Natural killer cell (primary cell): ENCODE measurements around the gene KLHL35. TPM values are rescaled to one million over a fixed set of nuclear protein-coding genes. Genes with fewer than 3 reads are reported as not detected.

Experiments
- ATAC-seq, 3 donors: fragments of 150-1000 bp in 2 of 3; fragments of 200-7000 bp in 1 of 3; cut with Tn5 transposase; 1 replicate in 1 of 3; 2 replicates in 2 of 3; pipeline ENCODE4 v1.10.0; 2021; ENCODE audit warnings: mild to moderate bottlenecking in 2 of 3, moderate library complexity in 2 of 3
- DNase-seq, 2 donors: peaks; one replicate each; pipeline versions ENCODE4 v3.0.0 to v3.0.0-alpha.2; 2013 to 2021; ENCODE audit warnings: mixed read lengths in 1 of 2
- H3K27ac ChIP-seq: one replicate; pipeline ENCODE4 v1.5.1; 2013; ENCODE audit warnings: mild to moderate bottlenecking, low read length
- H3K27me3 ChIP-seq: one replicate; pipeline ENCODE4 v1.6.1; 2013; ENCODE audit warnings: low read length; ENCODE audit not compliant: control insufficient read depth, insufficient read depth
- H3K36me3 ChIP-seq: one replicate; pipeline ENCODE4 v1.6.1; 2013; ENCODE audit warnings: low read length; ENCODE audit not compliant: control insufficient read depth, insufficient read depth
- H3K4me1 ChIP-seq: one replicate; pipeline ENCODE4 v1.6.1; 2013; ENCODE audit warnings: low read length; ENCODE audit not compliant: control insufficient read depth, insufficient read depth
- H3K4me3 ChIP-seq: one replicate; pipeline ENCODE4 v1.5.1; 2013; ENCODE audit warnings: low read length
- H3K9me3 ChIP-seq: one replicate; pipeline ENCODE4 v1.6.1; 2013; ENCODE audit warnings: low read length; ENCODE audit not compliant: control insufficient read depth, insufficient read depth
- H3K27ac Mint-ChIP-seq, 2 donors: one replicate each; pipeline ENCODE4 v1.8.0; 2022; ENCODE audit warnings: mild to moderate bottlenecking in 2 of 2, mixed read lengths in 2 of 2, moderate library complexity in 1 of 2
- H3K27me3 Mint-ChIP-seq, 2 donors: one replicate each; pipeline ENCODE4 v1.8.0; 2022; ENCODE audit warnings: low read depth in 2 of 2, mixed read lengths in 2 of 2
- H3K36me3 Mint-ChIP-seq: one replicate; pipeline ENCODE4 v1.8.0; 2022; ENCODE audit warnings: mixed read lengths
- H3K4me1 Mint-ChIP-seq, 2 donors: one replicate each; pipeline ENCODE4 v1.8.0; 2022; ENCODE audit warnings: mixed read lengths in 2 of 2
- H3K4me3 Mint-ChIP-seq: one replicate; pipeline ENCODE4 v1.8.0; 2022; ENCODE audit warnings: mild to moderate bottlenecking, moderate library complexity, mixed read lengths
- H3K9me3 Mint-ChIP-seq, 2 donors: one replicate each; pipeline ENCODE4 v1.8.0; 2022; ENCODE audit warnings: mixed read lengths in 2 of 2
- WGBS: methylation state at CpG from one replicate; pipeline ENCODE4 v1.1.7; 2013; ENCODE audit warnings: missing lambda C conversion rate; ENCODE audit not compliant: insufficient coverage; 5-methylcytosine and 5-hydroxymethylcytosine counted together
- intact Hi-C: fragments of 100-400 bp; cut with micrococcal nuclease; formaldehyde crosslinking; loops from one replicate; pipeline ENCODE4 v1.14.2; 2022
- total RNA-seq, 4 donors: library from RNA; stranded (reverse); fragments of 120-200 nt in 1 of 4; gene quantifications; one replicate each; pipeline versions ENCODE4 v1.2.3 to v1.2.4, GENCODE V29; 2013 to 2022
- TF ChIP-seq, protein P1 (sequence below): fragments of 200-600 bp; IDR thresholded peaks from one replicate; pipeline ENCODE4 v1.8.0; 2022; ENCODE audit warnings: antibody characterized with exemption

KLHL35 gene
- total RNA-seq, 3 donors from 2014 or later (not counting 1 experiment from before 2014, with no cell fraction given): 0.40 to 0.93 (median 0.54) TPM

DNA sequence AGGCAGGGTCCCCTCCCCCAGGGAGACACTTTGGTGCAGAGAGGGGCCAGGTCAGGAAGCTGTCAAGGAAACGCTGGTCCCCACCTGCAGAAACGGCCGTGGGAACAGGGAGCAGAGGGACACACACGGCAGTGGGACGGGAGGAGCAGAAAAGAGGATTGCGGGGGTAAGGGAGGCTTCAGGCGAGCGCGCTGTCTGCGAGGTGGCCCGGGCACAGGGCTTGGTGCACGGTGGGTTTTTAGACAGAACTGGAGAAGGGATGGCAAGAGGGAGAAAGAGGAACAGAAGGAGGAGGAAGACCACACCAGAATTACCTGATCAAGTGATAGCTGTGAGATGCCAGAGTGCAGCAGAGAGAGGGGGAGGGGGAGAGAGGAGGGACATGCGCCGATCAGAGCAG is 6.0 kb upstream of the KLHL35 start:
- ATAC-seq (no peak), DNase-seq (no peak)
- H3K4me3 Mint-ChIP-seq: no peak overlapping the region
- H3K4me3 ChIP-seq: no peak overlapping the region
- no peaks in the 10 kb centered on the region for H3K4me1 ChIP-seq
- TF ChIP-seq, protein P1, sequence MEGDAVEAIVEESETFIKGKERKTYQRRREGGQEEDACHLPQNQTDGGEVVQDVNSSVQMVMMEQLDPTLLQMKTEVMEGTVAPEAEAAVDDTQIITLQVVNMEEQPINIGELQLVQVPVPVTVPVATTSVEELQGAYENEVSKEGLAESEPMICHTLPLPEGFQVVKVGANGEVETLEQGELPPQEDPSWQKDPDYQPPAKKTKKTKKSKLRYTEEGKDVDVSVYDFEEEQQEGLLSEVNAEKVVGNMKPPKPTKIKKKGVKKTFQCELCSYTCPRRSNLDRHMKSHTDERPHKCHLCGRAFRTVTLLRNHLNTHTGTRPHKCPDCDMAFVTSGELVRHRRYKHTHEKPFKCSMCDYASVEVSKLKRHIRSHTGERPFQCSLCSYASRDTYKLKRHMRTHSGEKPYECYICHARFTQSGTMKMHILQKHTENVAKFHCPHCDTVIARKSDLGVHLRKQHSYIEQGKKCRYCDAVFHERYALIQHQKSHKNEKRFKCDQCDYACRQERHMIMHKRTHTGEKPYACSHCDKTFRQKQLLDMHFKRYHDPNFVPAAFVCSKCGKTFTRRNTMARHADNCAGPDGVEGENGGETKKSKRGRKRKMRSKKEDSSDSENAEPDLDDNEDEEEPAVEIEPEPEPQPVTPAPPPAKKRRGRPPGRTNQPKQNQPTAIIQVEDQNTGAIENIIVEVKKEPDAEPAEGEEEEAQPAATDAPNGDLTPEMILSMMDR: no peak
- 73% methylated on average over 14 of the region's 14 CpGs for WGBS
- peaks cover 4 to 5% of the 10 kb centered on the region in 2 donors for H3K27me3 Mint-ChIP-seq
- no peaks in the 10 kb centered on the region for H3K9me3 ChIP-seq
- no peaks in the 10 kb centered on the region for H3K36me3 ChIP-seq
- no peak overlapping the region for H3K27ac ChIP-seq
- H3K9me3 Mint-ChIP-seq: no peaks in the 10 kb centered on the region
- no peak overlapping the region for H3K27ac Mint-ChIP-seq
- no peaks in the 10 kb centered on the region for H3K27me3 ChIP-seq
- no peaks in the 10 kb centered on the region for H3K36me3 Mint-ChIP-seq
- H3K4me1 Mint-ChIP-seq: peaks cover 0 to 6% of the 10 kb centered on the region in 2 donors
- intact Hi-C loops: no loop called here

DNA sequence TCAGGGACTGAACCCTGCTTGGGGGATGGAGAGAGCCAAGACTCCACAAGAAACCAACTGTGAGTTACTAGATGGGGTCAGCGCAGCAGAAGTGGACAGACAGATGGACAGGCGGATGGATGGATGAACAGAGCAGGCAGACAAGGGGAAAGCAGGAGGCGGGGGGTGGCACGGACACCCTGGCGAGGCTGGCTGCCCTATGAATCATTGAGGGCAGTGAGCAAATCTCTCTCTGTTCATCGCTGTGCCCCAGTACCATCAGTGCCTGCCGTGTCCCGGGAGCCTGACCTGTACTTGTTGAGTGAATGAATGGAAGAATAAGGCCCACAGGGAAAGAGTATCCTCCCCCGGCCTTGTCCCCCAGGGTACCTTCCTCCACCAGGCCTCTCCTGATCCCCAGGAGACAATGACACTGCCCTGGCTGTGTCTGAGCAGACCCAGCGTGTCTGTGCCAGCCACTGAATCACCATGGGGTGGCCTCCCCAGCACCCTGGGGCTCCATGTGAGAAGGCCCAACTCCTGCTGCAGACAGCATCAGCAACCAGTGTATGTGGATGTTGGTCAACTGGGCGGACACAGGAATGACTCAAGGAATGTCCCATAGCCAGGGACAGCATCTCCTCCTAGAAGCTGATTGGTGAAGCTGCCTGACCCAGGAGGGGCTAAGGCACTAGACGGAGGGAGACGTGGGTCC is 5.1 kb upstream of the KLHL35 start:
- no peak overlapping the region for H3K4me3 ChIP-seq
- Mint-ChIP-seq H3K9me3 (no peaks in the 10 kb centered on the region), H3K27ac (no peak overlapping the region), H3K4me1 (peaks cover 0 to 6% of the 10 kb centered on the region in 2 donors), H3K36me3 (no peaks in the 10 kb centered on the region), H3K27me3 (peaks cover 3 to 4% of the 10 kb centered on the region in 2 donors), H3K4me3 (no peak overlapping the region)
- H3K27me3 ChIP-seq: peaks cover 3% of the 10 kb centered on the region
- intact Hi-C loops: no loop called here
- no peaks in the 10 kb centered on the region for H3K9me3 ChIP-seq
- no peak for ATAC-seq
- no peak for DNase-seq
- no peak overlapping the region for H3K27ac ChIP-seq
- no peaks in the 10 kb centered on the region for H3K36me3 ChIP-seq
- no peaks in the 10 kb centered on the region for H3K4me1 ChIP-seq
- 97% methylated on average over 13 of the region's 13 CpGs for WGBS
- TF ChIP-seq, protein P1: no peak

DNA sequence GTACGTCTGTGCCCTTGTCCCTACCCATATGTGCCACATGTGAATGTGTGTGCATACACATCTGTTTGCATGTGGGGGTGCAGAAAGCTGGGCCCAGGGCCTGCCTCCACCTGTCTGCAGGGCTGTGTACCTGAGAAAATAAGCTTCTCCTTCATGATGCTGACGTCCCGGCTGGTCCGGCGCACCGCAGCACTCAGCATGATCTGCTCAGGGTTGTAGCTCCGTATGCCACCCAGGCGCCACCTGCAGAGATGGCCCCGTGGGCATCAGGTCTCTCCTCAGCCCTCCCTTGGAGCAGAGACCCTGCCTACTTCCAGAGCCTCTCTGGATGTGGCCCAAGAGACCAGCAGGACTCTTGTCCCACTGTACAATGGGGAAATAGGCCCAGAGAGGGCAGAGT is 3.8 kb upstream of the KLHL35 start:
- Histone ChIP-seq H3K9me3 (no peaks in the 10 kb centered on the region), H3K36me3 (no peaks in the 10 kb centered on the region), H3K4me3 (no peak overlapping the region), H3K4me1 (no peaks in the 10 kb centered on the region), H3K27me3 (peaks cover 10% of the 10 kb centered on the region), H3K27ac (no peak overlapping the region)
- no peak for ATAC-seq
- Mint-ChIP-seq H3K27ac (no peak overlapping the region), H3K27me3 (peaks cover 14 to 16% of the 10 kb centered on the region in 2 donors), H3K9me3 (no peaks in the 10 kb centered on the region), H3K4me1 (peaks cover 0 to 9% of the 10 kb centered on the region in 2 donors), H3K36me3 (no peaks in the 10 kb centered on the region), H3K4me3 (no peak overlapping the region)
- DNase-seq: no peak
- intact Hi-C loops: no loop called here
- TF ChIP-seq, protein P1: no peak
- 91% methylated on average over 9 of the region's 9 CpGs for WGBS

DNA sequence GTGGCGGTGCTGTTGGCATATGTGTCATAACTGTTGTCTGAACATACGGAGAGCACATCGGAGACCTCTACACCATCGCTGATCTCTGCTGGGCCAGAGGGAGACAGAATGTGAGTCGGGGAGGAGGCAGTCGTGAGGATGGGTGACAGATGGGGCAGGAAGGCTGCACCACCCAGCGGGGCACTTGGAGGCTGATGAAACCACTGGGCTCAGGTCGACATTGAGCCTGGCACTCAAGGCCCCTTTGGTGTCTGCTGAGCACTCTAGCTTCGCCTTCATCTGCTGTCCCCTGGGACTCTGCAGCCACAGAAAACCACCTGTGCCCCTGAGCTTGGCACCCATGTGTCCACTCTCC is 2.5 kb upstream of the KLHL35 start:
- Mint-ChIP-seq H3K36me3 (no peaks in the 10 kb centered on the region), H3K27ac (no peak overlapping the region), H3K9me3 (no peaks in the 10 kb centered on the region), H3K4me3 (no peak overlapping the region), H3K27me3 (peaks cover 21 to 28% of the 10 kb centered on the region in 2 donors), H3K4me1 (peaks cover 6 to 17% of the 10 kb centered on the region in 2 donors)
- intact Hi-C loops: no loop called here
- 91% methylated on average over 9 of the region's 9 CpGs for WGBS
- ATAC-seq (no peak), DNase-seq (no peak)
- Histone ChIP-seq H3K27me3 (peaks cover 20% of the 10 kb centered on the region), H3K36me3 (no peaks in the 10 kb centered on the region), H3K9me3 (no peaks in the 10 kb centered on the region), H3K27ac (no peak overlapping the region), H3K4me3 (no peak overlapping the region), H3K4me1 (peaks cover 6% of the 10 kb centered on the region)
- TF ChIP-seq, protein P1: no peak
